NCI-H460 (cell line): Measurements from ENCODE around the gene C19orf33. TPM values are rescaled to one million over a fixed set of nuclear protein-coding genes. Genes with fewer than 3 reads are reported as not detected.
A peak's percentile ranks its signal among the peaks of the same experiment; 100 is the strongest.
"Not testable (repeated sequence)": the region's sequence is repeated elsewhere in the genome, so short reads cannot be mapped to it uniquely, and the experiment has no call there.

Source experiments
- DNase-seq: peaks from one replicate; pipeline ENCODE4 v3.0.0-alpha.2; 2016; ENCODE audit warnings: low read depth; ENCODE audit errors: extremely low read depth
- polyA plus RNA-seq: library from polyadenylated mRNA; depleted of rRNA; stranded (reverse); fragments of >200 nt; gene quantifications from 2 replicates; pipeline ENCODE4 v1.2.3, GENCODE V29; 2014; cell fraction: nucleus; rRNA removed
- total RNA-seq: library from RNA; depleted of rRNA; stranded (reverse); fragments of >200 nt; shearing (Covaris generic); gene quantifications from 2 replicates; pipeline ENCODE4 v1.2.3, GENCODE V29; 2014; rRNA removed

The C19orf33 gene
- total RNA-seq: 64.5 and 89.5 TPM in 2 replicates
- polyA plus RNA-seq: 7.6 and 21.7 TPM in 2 replicates

DNA sequence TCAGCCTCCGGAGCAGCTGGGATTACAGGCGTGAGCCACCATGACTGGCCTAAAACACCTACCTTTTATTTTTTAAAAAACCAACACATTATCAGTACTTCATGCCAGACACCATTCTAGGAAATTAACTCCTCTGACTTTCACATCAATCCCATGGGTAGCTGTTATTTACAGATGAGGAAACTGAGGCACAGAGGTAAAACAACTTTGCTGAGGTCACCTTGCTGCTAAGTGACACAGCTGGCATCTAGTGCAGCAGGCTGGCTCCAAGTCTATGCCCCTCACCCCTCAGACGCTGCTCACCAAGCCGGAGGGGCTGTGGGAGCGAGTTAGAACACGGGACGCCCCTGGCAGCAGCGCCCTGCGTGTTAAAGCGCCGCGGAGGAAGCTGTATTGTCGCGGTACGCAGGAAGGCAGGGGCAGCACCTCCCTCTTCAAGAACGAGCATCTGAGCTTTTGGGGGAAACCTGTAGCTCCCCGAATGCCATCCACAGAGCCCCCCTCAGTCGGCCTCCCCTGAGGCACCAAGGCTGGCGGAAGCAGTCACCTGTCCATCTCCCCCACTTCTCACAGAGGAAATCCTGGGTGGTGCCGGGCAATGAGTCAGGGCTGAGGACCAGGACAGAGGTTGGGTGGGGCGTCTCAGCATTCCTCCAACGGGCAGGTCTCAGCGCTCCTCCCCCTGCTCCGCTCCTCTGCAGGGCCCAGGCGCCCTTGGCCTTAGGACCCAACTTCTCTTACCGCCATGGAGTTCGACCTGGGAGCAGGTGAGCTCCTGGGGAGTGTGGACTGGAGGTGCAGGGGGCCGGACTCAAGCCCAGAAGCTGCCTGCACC is at the start of gene C19orf33:
Gene C19orf33, plus strand, starts transcription at position 735 of the 835 bp plus-strand sequence. Its CDS starts 11 bp downstream, at position 746.
- DNase-seq: peak; percentile 78

DNA sequence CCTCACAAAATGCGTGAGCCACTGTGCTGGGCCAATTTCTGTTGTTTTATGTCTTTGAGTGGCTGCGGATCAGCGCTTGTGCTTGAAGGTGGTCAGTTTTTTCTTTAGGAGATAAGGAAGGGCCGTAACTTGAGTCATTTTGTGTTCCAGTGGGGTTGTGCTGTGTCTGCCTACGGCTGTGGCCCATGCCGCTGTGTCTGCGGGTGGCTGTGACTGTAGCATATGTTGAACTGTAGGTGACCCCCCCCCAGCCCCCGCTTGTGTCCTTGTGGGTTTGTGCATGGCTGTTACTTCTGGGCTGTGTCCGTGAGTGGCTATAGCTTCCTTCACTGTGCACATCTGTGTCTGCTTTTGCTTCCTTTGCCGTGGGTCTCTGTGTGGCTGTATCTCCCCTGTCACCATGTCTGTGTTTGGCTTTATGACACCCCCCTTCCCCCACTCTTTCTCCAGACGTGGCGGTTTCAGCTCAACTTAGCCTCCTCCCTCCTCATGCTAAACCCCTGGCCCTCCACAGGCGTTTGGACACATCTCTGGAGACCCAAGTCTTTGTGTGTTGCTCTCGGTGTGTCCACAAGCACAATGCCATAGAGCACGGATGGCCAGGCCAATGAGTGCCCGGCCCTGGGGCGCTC is 48.6 kb upstream of the C19orf33 start:
- no peak for DNase-seq

DNA sequence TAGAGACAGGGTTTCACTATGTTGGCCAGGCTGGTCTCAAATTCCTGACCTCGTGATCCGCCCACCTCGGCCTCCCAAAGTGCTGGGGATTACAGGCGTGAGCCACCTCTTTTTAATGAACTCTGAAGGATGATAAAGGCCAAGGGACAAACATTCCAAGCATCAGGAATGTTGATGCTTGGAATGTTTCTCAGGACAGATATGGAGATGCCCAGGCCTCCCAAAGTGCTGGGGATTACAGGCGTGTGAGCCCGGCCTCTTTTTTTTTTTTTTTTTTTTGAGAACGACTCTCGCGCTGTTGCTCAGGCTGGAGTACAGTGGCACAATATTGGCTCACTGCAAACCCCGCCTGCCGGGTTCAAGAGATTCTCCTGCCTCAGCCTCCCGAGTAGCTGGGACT is 42.1 kb upstream of the C19orf33 start:
- not testable (repeated sequence) for DNase-seq

DNA sequence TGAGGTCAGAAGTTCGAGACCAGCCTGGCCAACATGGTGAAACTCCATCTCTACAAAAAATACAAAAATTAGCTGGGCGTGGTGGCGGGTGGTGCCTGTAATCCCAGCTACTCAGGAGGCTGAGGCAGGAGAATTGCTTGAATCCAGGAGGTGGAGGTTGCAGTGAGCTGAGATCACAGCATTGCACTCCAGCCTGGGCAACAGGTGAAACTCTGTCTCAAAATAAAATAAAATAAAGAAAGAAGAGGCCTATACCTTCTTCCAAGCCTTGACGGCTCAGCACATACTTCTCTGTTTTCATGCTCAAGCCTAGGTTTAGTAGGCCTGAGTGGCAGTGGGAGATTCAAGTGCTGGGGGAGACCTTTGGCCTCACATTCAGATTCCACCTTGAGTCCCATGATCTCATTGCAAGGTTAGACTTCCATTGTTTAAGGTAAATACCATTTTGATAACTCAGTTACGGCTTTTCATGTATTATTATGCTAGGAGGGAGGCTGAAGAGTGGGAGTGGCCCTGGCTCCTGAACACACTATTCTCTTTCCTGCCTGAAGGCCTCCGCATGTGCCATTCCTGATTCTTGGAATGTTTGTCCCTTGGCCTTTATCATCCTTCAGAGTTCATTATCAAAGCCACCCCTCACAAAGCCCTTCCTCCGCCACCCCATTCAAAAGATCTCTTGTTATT is 41.3 kb upstream of the C19orf33 start:
- DNase-seq: no peak

DNA sequence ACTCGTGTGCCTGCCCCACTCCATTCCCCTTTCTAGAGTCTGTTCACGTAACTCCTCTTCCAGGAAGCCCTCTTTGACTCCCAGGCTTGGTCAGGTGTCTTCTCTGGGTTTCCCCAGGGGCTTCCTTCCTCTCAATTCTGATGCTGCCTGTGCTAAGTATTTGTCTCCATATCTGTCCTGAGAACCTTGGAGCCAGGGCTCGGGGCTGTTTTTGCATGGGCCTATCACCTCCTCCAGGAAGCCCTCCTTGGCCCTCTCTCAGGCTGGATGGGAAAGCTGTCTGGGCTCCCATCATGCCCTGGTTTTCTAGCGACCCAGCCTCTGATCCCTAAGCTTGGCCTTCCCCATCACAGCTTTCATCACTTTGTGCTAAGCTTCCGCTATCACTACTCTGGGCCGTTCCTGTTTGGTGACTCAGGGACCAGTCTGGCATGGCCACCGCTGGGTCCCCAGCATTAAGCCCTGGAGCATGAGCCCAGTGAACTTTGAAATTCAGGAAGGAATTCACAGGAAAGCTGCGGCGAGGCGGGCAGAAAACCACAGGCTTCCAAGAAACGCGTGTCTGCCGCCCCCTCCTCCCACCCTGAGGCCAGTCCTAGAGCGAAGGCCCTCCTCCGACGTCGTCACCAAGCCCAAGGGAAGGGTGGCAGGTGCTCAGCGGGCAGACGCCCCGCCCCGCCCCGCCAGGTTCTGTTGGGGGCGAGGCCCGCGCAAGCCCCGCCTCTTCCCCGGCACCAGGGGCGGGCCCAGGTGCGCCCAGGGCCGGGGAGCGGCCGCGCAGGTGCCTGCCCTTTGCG is 40.2 kb upstream of the C19orf33 start:
- DNase-seq: no peak

DNA sequence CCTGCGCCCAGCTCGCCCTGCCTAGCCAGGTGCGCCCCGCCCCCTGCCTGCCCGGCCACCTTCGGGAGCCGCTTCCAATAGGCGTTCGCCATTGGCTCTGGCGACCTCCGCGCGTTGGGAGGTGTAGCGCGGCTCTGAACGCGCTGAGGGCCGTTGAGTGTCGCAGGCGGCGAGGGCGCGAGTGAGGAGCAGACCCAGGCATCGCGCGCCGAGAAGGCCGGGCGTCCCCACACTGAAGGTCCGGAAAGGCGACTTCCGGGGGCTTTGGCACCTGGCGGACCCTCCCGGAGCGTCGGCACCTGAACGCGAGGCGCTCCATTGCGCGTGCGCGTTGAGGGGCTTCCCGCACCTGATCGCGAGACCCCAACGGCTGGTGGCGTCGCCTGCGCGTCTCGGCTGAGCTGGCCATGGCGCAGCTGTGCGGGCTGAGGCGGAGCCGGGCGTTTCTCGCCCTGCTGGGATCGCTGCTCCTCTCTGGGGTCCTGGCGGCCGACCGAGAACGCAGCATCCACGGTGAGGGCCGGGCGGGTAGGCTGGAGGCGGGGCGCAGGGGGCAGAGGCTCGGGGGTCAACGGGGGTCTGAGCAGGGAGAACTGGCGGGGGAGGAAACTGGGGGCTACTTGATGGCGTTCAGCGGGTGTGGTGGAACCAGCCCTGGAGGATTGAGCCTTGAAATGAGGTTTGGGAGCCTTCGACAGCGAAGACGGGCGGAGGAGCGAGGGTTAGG is 39.4 kb upstream of the C19orf33 start, which contains the start of gene SPINT2:
Gene SPINT2, plus strand, starts transcription at position 88 of the 727 bp plus-strand sequence. Its CDS starts 320 bp downstream, at position 408.
- DNase-seq: no peak

DNA sequence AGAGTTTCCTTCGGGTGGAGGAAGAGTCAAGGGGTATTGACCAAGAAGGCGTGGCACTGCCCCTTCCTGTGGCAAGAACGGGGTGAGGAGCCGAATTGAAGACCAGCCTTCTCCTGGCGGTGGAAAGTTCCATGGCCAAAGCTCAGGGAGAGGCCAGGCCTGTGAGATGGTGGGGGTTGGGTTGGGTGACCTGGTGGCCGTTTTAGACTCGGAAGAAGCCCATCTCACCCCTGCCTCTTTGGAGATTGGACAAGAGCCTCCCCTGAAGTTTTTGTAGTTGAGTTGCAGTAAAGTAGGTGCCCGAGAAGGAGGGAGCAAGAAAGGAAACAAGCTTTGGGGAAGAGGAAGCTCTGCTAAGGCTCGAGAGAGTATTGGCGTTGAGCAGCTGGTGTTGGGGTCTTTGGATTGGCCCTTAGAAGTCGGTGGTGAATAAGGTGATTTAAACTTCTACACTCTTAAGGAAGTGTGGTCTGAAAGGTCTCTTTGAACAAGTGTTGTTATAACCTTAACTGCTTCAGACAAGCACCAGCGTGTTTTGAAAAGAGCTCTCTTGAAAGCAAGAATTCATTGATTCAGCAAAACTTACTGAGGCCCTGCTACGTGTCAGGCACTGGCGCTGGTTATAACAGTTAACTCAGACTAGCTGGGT is 38.7 kb upstream of the C19orf33 start:
- no peak for DNase-seq

DNA sequence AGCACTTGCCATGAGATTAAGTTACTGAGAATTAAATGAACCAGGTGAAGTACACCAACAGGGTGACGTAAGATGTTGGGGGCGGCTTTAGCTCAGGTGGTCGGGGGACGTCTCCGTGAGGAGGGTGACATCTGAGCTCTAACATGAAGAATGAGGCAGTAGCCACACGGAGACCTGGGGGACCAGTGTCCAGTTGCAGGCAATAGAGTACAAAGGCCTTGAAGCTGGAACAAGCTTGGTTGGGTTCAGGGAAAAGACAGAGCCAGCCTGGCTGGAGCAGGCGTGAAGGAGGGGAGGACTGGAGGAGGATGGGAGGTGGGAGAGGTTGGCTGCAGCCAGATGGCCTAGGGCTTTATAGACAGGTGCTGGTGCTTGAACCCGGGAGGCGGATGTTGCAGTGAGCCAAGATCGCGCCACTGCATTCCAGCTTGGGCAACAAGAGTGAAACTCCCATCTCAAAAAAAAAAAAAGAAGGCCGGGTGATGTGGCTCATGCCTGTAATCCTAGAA is 38.1 kb upstream of the C19orf33 start:
- DNase-seq: no peak

DNA sequence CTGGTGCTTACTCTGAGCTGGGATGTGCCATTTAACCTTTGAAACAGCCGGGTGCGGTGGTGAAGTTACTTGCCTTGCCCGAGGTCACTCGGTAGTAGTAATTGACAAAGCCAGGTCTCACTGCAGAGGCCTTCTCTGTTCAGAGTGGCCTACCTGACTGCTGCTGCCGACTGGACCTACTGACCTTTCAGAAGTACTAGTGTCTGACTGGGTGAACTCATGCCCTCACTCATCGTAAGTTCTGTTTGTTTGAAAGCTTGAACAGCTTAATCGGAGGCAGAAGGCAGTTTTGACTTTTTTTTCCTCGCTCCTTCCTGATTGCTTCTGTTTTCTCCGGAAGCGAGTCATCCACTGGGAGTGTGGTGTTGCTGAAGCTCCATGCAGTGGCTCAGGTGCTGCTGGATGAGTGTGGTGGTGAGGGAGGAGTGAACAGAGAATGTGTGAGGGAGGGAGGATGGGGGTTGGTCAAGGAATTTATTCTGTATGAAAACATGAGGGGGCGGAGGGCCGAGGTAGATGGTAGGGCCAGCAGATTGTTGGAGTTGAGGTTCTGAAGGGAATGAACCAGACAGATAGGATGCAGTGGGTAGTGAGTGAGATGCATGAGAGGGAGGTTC is 37.0 kb upstream of the C19orf33 start:
- no peak for DNase-seq

DNA sequence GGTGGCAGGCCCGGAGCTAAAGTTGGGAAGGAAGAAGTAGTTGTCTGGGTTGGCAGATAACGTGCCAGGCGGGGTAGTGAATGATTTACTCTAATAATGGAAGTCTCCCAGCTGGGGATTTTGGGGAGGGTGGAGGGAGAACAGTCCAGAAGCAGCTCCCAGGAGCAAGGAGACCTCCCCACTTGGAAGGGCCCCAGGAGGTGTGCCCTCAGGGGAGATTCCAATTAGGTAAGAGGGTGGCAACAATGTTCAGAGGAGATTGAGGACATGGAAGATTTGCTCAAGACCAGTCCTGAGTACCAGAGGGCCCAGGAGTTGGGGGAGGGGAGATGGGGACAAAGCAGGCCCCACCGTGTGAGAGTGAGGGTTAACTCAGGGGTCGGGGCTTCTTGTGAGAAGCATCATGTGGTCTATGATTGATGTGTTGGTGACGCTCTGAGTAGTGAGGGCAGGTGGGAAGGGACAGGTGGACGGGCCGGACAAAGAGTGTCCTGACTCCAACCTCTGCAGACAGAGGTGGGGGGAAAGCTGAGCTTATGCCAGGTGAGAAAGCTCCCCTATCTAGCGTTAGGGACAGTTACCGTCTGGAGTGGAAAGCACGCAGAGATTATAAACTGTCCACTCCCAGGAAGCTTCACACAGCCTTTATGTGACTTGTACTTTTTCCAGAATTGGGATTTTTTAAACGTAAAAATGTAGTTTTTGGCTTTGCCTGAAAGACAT is 36.1 kb upstream of the C19orf33 start:
- DNase-seq: no peak

DNA sequence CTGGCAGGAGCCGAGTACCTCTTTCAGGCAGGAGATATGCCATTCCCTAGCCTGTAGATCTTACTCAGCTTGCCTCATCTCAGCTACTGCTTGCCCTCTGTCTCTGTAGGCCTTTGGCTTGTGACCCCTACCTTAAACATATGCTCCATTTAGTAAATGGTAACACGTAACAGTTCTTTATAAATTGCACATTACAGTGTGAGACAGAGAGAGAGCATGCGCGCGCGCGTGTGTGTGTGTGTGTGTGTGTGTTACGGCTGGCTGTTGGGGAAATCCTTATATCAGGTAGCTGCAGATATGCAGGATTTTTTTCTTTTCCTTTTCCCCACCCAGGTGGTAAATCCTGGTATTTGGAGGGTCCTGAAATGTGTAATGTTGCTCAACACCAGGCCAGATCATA is 35.5 kb upstream of the C19orf33 start:
- no peak for DNase-seq

DNA sequence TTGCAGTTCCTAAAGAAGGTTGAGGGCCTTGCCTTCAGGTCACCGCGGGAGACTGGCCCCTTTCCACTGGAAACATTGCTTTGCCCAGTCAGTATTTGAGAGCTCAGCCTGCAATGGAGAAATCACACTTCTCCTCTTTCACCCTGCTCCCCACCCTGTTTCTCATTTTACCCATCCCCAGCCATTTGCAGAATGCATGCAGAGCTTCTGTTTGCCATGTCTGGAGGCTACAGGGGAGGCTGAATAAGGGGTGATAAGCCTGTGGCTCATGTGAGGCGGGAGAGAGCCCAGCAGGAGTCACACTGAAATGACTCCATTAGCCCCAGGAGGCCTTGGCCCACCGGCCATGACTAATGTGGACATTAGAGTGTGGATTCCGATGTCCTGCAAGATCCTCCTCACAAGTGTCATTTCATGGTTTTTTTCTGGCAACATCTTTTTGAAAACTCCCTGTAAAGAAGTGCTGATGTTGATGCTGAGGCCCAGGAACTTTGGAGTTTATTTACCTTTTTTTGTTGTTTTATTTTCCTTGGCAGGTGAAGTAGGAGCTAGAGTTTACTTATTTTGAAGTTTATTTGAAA is 33.4 kb upstream of the C19orf33 start:
- no peak for DNase-seq

DNA sequence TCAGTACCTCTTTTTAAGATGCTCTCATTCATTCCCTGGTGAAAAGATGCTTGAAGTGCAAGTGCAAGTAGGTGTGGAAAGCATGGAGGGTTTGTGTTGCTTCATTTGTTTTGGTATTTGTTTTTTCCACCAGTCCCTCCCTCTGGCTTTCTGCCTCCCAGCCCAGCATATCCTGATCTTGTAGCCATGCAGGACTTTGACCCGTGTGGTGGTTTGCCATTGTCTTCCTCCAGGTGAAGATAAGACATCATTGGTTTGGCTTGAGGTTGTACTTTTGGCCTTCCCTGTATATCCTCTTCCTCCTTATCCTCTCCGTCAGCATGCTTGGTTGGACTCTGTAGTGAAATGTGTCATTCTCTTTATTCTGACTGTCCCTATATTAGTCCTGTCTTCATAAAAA is 30.6 kb upstream of the C19orf33 start:
- no peak for DNase-seq

DNA sequence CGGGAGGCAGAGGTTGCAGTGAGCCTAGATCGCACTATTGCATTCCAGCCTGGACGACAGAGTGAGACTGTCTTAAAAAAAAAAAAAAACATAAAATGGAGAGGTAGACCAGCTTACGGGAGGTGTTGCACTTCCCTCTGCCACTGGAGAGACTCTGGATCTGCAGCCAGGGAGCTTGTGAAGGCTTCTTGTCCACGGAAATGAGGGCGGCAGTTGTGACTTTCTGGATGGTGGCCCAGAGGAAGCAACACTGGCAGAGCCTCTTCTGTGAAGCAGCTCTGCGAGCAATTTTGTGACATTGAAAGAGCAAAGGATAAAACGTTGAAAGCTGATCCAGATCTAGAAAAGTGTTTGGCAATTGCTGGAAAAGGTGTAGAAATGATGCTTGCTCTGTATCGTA is 29.3 kb upstream of the C19orf33 start:
- DNase-seq: no peak

DNA sequence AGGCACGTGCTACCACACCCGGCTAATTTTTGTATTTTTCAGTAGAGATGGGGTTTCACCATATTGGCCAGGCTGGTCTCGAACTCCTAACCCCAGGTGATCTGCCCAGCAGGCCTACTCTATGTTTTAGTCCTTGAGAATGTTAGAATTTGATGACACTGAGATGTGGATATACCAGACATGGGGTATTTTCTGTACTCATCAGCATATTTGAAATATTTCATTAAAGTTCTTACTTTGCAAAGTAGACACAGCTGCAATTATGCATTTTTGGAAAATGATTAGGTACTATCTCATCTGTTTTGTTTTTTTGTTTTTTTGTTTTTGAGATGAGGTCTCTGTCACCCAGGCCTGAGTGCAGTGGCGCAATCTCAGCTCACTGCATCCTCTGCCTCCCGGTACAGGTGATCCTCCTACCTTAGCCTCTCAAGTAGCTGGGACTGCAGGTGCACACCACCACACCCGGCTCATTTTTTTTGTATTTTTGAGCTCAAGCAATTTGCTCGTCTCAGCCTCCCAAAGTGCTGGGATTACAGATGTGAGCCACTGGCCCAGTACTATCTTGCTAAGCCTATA is 27.0 kb upstream of the C19orf33 start:
- DNase-seq: no peak

DNA sequence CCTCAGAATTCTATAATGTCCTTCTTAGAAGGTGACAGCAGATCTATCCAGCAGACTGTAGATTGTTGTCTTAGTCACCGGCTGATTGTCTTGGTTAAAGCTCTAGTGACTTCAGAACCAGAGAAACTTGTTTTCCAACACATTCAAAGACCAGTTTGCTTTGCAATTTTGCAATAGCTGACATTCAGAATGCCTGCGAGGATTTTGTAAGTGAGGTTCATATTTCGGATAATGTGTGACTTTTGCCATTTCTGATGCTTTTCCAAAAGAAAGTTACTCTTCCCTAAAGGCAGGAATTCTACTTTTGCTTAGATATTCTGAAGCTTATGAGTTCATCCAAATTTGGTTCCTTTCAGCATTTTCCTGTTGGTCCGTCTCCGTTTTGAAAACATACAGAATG is 26.5 kb upstream of the C19orf33 start:
- no peak for DNase-seq

DNA sequence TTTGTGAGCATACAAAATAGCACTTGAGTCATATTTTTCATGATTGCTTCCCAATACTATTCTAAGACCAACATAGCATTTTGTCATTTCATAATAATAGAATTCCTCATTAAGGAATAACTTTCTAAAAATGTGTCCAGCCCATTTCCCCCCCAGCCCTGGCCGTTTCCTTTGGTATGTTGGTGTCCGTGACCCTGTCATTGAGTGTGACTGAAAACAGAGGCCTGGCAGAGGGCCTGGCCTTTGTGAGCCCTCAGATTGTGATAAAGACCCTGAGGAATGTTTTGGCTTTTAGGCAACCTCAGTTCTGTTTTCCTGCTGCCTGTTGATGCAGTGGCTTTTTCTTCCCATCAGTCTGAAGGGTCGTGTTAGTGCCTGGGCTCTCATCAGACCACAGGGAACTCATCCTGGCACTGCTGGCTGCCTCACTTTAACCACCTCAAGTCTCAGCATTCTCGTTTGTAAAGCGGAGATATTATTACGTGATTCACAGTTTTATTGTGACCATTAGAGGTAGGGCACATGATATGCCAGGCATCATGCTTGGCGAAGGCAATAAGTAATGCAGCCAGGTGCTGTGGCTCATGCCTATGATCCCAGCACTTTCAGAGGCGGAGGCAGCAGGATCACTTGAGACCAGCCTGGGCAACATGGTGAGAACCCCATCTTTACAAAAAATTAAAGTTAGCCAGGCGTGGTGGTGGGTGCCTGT is 25.9 kb upstream of the C19orf33 start:
- DNase-seq: no peak
